ENCODE measurements around the gene CCDC127.
A peak's percentile ranks its signal among the peaks of the same experiment; 100 is the strongest.
"Not testable (repeated sequence)": the region's sequence is repeated elsewhere in the genome, so short reads cannot be mapped to it uniquely, and the experiment has no call there.

Gene CCDC127, protein sequence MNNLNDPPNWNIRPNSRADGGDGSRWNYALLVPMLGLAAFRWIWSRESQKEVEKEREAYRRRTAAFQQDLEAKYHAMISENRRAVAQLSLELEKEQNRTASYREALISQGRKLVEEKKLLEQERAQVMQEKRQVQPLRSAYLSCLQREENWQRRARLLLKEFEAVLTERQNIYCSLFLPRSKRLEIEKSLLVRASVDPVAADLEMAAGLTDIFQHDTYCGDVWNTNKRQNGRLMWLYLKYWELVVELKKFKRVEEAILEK

GRCh38 chr5:217494-218456 lies at the start of gene CCDC127, which contains the start of gene SDHA:
Gene CCDC127, minus strand, starts transcription at chr5:218153. Its CDS starts 1,304 bp downstream, at chr5:216849.
Gene SDHA, plus strand, starts transcription at chr5:218320. Its CDS starts 36 bp downstream, at chr5:218356.
- DNase-seq (ENCODE audit: low read depth, low spot score), result peak; percentile 96

- DNase-seq (ENCODE audit: low read depth, low spot score), result no peak
Observed at GRCh38 chr5:267716-268115, 49.8 kb upstream of the CCDC127 start.

DNA sequence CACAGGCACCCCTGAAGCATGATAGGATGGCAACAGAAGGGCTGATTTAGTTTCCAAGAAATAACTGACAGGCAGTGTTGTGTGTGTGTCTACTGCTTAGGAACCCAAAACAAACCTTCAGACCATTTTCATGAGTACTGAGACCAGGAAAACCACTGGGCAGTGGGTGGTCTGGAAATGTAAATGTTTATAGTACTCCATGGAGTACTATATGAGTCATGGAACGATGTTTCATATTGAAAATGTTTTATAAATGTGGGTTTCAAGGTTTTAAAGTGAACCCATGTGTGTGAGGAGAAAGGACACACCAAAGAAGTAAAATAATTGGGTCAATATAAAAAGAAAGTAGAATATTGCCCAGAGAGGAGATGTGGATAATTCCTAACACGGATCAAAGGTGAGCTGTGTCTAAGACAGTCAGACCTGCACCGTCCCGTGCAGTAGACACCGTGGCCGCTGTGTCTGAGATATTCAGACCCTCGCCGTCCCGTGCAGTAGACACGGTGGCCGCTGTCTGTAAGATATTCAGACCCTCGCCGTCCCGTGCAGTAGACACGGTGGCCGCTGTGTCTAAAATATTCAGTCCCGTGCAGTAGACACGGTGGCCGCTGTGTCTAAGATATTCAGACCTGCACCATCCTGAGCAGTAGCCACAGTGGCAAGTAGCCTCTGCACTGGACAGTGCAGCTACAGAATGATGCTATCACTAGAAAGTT lies 48.5 kb upstream of the CCDC127 start:
- not testable (repeated sequence) for DNase-seq (ENCODE audit: low read depth, low spot score)

GRCh38 chr5:264338-264737 lies 46.4 kb upstream of the CCDC127 start:
- no peak for DNase-seq (ENCODE audit: low read depth, low spot score)

GRCh38 chr5:263275-263974 lies 45.5 kb upstream of the CCDC127 start:
- not testable (repeated sequence) for DNase-seq (ENCODE audit: low read depth, low spot score)

DNA sequence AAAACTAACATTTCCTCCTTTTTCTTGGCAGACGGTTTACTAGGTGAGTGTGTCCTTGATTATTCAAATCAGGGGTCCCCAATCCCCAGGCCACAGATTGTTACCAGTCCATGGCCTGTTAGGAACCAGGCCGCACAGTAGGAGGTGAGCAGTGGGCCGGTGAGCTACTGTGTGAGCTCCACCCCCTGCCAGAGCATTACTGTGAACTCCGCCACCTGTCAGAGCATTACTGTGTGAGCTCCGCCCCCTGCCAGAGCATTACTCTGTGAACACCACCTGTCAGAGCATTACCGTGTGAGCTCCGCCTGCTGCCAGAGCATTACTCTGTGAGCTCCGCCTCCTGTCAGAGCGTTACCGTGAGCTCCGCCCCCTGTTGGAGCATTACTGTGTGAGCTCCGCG lies 39.2 kb upstream of the CCDC127 start:
- no peak for DNase-seq (ENCODE audit: low read depth, low spot score)

GRCh38 chr5:256347-256746 lies 38.4 kb upstream of the CCDC127 start:
- DNase-seq (ENCODE audit: low read depth, low spot score), result not testable (repeated sequence)

DNA sequence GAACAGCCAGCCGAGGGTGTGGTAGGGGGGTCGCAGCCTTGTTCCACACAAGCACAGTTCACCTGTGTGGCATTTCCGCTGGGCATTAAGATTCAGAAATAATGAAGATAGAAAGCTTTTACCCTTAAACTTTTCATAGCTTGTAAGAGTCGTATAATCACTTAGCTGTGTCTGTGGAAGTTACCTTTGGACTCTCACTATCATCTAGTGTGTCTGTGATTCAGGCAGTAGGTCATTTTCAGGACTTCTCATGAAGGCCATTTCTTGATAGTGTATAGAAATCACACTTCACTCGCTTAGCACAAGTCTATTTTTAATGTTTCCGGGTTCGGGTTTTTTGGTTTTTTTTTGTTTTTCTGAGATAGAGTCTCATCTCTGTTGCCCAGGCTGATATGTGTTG lies 37.2 kb upstream of the CCDC127 start:
- DNase-seq (ENCODE audit: low read depth, low spot score), result not testable (repeated sequence)

GRCh38 chr5:254322-254721 lies 36.4 kb upstream of the CCDC127 start:
- not testable (repeated sequence) for DNase-seq (ENCODE audit: low read depth, low spot score)

- no peak for DNase-seq (ENCODE audit: low read depth, low spot score)
Observed at GRCh38 chr5:252546-252945, 34.6 kb upstream of the CCDC127 start.

DNA sequence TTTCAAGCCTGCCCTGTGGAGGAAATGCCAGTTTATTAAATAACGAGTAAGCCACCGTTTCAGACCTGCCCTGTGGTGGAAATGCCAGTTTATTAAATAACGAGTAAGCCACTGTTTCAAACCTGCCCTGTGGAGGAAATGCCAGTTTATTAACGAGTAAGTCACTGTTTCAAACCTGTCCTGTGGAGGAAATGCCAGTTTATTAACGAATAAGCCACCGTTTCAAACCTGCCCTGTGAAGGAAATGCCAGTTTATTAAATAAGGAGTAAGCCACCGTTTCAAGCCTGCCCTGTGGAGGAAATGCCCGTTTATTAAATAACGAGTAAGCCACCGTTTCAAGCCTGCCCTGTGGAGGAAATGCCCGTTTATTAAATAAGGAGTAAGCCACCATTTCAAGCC lies 34.0 kb upstream of the CCDC127 start:
- not testable (repeated sequence) for DNase-seq (ENCODE audit: low read depth, low spot score)

DNA sequence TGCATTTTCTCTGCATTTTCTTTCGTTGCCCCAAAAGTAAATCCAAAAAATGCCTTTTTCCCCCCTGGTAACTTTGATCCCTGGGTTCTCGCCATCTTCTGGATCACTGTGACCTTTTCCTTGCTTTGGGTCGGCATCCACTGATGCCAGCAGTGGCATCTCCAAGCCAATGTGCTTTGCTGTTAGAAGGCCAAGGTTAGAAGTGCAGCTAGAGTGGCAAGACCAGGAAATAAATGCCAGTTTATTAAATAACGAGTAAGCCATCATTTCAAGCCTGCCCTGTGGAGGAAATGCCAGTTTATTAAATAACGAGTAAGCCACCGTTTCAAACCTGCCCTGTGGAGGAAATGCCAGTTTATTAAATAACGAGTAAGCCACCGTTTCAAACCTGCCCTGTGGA lies 33.6 kb upstream of the CCDC127 start:
- DNase-seq (ENCODE audit: low read depth, low spot score), result not testable (repeated sequence)

DNA sequence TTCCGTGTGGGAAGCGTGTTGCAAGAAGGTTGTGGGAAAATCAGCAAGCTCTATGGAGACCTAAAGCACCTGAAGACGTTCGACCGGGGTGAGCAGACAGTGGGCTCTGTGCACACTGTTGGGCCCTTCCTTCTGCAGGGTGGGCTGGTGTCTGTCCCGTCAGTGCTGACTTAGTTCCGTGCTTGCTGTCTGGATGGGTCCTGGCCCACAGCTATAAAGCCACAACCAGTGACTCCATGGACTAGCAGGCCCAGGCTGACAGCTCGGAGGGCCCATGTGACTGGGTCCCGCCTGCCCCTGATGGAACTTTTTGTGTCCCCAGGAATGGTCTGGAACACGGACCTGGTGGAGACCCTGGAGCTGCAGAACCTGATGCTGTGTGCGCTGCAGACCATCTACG lies 33.1 kb upstream of the CCDC127 start:
- DNase-seq (ENCODE audit: low read depth, low spot score), result not testable (repeated sequence)

DNA sequence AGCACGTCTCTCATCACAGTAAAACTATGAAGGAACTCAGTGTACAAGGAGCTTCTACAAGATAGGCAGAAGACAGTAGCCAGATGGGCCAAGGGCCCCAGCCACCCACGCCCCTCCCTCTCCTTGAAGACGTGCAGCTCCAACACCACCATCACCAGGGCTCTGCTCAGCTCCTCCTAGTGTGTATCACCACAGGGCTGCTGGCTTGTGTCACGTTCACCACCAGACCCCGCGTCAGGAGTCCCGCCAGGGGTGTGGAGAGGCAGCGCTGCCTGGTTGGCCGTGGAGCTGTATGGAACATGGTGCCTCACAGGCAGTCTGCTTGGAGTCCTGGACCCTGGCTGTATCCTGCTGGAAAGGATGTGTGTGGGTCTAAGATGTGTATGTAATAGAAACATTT lies 32.4 kb upstream of the CCDC127 start:
- DNase-seq (ENCODE audit: low read depth, low spot score), result not testable (repeated sequence)

GRCh38 chr5:245717-246116 lies 27.8 kb upstream of the CCDC127 start:
- DNase-seq (ENCODE audit: low read depth, low spot score), result not testable (repeated sequence)

GRCh38 chr5:243683-244367 lies 25.9 kb upstream of the CCDC127 start:
- DNase-seq (ENCODE audit: low read depth, low spot score), result not testable (repeated sequence)

- not testable (repeated sequence) for DNase-seq (ENCODE audit: low read depth, low spot score)
Observed at GRCh38 chr5:241045-241669, 23.2 kb upstream of the CCDC127 start.

DNA sequence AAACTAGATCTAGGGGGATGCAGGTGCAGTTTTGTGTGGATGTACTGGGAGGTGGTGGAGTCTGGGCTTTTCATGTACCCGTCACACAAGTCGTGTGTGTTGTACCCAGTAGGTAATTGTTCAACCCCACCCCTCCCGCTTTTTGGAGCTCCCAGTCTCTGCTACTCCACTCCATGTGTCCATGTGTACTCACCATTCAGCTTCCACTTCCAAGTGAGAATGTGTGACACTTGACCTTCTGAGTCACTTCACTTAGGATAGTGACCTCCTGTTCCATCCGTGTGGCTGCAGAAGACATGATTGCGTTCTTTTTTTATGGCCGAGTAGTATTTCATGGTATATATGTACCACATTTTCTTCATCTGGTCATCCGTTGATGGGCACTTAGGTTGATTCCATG lies 22.6 kb upstream of the CCDC127 start:
- DNase-seq (ENCODE audit: low read depth, low spot score), result not testable (repeated sequence)

DNA sequence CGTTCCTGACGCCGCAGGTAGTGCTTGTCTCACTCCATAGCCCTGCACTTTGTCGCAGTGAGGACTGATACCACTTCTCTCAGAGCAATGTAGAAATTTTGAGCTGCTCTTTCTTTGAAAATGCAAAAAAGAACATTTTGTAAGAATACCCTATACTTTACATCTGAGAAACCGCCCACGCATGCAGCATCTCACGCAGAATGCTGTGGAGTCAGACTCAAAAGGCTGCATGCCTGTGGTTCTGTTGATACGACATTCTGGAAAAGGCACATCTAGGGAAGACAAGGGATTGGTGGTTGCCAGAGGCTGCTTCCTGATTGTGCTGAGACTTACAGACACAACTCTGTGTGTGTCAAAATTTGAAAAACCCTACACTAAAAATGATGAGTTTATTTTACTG lies 20.0 kb upstream of the CCDC127 start:
- DNase-seq (ENCODE audit: low read depth, low spot score), result not testable (repeated sequence)

DNA sequence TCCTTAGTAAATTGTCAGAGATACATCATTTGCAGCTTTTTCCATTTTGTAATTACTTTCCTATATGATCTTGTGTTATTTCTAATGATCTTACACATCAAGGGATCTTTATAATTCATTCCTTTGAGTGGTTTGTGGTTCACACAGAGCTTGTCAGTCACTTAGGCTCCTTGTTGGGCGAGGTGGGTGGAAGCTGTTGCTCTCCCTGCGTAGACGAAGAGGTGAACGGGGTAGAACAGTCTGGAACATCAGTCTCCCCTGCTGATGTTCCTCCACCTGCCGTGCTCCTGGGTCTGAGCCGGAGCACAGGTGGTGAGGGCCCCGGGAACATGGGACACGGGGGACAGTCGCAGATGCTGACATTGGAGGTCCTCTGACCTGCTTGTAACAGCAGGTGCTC lies 17.6 kb upstream of the CCDC127 start:
- not testable (repeated sequence) for DNase-seq (ENCODE audit: low read depth, low spot score)
